MV-4-11 (cell line): Measurements from ENCODE around the gene SLC44A3.

Experiments
- DNase-seq: peaks from one replicate; lab custom pipeline; 2025; lab: John Stamatoyannopoulos, UW

Gene SLC44A3

DNA sequence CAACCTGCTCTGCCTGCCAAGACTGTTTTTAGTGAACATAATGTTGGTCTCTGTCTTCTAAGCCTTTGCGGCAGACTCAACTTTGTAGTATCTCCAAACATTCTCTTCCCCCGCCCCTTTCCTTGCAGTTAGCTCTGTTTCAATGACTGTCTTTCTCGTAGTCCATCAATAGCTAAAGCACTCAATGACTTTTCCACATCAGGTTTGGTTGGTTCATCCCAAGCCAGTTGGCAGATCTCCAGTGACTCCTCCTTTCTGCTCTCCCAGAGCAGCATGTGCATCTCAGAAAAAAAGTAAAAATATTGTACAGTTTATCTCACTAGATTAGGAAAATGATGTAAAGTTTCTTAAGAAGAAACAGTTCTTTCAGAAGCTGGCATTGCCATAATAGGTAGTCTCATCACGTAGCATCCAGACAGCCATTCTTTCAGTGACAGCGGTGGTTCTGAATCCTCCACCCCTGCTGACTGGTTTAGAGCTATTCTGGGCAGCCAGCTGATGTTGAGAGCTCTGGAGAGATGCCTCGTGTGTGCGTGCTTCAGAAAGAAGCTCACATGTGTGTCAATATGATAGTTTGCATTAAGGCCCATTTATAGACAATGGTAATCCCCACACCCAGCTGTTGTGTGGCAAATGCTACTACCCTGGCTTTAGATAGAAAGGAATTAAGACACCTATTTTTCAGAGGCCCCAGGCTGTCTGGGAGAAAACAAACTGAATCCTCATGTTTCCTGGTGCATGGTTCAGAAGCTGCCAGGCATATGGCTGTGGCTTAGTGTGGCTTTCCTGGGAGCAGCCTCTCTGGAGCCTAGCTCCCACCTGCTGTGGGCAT is 53.6 kb downstream of the SLC44A3 start:
- DNase-seq: no peak

DNA sequence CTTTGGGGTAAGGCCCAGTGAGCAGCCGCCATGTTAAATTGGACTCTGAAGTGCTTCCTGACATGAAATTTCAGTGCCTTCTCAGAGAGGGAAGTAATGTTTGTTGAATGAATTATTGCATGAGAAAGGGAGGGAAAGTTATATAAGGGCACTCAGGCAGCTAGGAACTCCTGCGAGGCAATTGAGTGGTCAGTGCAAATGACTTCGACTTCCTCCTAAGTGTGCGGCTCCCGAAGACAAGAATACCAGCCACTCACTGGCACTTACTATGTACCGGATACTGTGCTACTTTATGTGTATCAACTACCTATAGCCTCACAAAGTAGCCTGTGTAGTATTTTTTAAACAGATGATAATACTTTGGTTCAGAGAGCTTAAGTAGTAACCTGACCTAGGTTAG is 54.3 kb downstream of the SLC44A3 start:
- DNase-seq: no peak

DNA sequence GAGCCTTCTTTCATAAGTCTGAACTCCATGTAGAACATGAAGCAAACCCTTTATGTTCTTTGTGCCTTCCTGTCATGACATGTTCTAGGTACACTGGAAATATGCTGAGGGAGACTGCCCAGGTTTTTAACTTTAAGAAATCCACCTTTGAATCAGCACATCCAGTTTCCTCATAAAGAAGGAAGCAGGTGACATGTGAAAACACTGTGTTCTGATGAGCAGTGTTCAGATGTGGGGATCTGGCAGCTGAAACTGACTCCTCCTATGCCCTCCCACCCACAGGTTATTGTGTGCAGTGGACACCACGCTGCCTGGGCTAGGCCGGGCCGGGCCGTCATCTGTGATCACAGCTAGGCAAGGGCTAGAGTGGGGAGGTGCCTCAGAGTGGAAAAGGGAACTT is 55.6 kb downstream of the SLC44A3 start:
- no peak for DNase-seq

DNA sequence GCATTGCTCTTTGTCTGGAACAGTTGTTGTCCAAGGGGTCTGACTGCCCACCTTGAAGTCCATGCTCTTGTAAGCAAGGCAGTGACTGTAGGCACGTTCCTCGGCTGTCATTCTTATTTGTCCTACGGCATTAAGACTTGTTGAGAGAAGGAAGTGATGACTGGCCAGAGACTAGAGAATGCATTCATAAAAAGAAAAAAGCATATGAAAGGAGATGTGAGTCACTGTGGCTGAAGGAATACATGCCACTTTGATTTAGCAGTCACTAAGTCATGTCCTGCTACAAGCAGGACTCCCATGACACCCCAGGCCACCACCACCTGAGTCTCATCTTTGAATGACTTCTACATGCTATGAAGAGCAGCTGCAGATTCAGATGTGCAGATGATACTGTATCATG is 56.2 kb downstream of the SLC44A3 start:
- DNase-seq: peak; percentile 68

DNA sequence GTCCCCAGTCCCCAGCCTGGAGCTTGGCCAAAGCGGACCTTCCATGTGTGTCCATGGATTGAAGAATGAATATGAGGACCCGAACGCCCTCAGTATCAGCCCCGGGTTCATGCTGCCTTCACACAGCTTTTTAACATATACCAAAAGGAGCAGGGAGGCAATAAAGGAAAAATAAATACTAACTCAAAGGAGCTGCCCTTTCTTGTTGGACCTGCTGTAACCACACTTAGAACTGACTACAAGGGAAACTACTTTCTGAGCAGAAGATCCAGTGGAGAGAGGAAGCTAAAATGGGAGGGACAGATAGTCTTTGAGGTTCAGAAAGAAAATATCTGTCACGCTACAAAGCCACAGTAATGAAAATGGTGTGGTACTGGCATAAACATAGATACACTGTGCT is 58.2 kb downstream of the SLC44A3 start:
- peak; percentile 12 for DNase-seq

DNA sequence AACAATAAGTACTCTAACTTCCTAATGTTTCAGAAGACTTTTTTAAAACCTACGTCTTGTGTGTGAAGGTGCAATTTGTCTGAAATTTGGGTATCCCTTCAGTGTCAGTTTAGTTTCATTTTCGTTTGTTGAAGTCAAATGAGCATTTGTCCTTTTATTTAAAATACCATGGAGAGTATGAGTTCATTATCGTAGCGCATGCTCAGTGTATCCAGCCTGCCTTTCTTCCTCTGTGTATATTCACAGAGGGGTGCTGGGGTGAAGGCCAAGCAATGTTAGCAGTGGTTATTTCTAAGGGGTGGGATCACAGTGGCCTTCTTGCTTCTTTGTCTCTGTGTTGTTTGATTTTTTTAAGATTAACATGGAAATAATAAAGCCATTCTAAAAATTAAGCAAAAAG is 63.5 kb downstream of the SLC44A3 start:
- no peak for DNase-seq

DNA sequence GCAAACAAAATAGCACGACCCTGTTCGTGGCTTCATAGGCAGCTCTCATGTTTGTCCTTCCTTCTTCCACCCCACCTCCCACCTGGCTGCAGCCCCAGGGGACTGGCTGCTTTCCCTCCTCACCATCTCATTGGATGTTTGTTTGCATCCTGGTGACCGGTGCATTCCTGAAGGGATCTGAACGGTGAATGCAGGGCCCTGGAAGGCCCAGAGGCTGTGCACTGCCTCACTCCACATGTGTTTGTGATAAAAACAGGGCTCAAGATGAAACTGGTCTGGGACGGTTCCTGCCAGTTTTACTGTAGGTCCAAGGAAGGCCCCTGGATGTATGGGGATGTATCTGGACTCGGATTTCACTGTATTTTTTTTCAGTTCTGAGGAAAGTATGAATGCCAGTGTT is 63.9 kb downstream of the SLC44A3 start:
- DNase-seq: no peak

DNA sequence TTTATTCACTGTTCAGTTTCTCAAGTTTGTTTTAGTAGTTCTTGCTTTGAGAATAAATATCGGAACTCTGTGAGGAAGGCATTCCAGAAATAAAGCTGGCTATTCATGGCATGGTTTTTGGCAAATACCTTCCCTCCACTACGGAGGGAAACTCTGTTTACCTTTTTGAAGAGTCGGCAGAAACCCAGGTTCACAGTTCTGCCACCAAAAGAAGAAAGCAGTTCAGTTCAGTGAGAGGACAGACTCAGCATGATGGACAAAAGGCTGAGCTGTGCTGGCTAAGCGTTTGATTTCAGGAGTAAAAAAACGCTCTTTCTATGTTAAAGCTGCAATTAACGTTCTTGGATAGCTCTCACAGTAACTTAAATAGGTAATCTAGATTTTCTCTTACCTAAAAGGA is 64.3 kb downstream of the SLC44A3 start:
- no peak for DNase-seq

DNA sequence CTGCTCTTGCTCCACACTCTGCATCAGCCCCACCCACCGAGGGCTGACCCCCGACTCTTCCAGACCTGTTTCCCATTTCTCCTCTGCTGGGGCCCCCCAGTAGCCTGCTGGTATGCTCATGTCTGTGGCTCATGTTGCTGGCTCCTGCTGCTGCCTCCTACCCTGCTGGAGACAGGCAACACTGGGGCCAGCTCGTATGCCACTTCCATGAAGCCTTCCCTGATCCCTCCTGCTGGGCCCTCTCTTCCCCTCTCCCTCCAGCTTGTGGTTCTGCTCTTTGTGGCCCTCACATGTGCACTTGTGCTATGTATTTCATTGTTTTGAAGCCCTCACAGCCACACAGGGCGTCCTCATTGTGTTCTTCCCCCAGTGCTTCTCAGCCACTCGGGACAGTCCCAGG is 66.2 kb downstream of the SLC44A3 start:
- DNase-seq: no peak

DNA sequence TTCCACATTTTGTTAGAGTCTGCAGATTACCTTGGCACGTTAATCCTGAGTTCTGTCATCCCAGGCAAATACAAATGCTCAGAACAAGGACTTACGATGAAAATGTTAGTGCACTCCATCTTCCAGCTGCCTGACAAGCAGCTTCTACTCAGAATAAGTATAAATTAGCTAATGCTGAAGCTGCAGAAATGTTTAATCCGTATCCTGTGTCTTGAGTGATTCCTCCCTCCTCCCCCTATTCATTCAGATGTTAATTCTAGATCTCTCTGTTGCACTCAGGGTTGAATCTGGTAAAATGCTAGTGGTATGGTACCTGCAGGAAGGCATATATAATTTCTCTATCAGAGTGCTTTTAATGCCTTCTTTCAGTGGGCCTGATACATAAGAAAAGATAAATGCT is 66.9 kb downstream of the SLC44A3 start:
- DNase-seq: no peak

DNA sequence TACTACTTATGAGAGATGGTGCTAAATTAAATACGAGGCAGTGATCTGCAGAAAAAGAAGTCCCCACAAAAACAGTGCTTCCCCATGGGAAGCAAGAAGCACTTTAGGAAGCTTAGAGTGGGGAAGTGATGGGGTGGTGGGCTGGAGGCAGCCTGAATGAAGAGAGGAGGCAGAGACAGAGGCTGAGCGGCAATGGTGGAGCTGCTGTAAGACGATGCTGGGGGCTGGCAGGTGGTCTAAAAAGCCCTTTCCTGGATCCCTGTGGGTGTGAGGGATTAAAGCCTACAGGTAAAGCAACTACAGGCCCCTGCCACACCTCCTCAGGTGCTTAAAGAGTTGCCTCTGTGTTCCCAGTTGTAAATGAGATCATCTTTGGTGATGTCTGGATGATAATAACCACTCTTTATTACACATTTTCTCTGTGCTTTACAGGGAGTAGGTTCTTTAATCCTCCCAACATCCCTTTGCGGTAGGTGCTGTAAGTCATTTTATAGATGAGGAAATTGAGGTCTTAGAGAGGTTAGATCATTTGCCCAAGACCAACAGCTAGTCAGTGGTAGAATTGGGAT is 67.5 kb downstream of the SLC44A3 start:
- peak; percentile 31 for DNase-seq

DNA sequence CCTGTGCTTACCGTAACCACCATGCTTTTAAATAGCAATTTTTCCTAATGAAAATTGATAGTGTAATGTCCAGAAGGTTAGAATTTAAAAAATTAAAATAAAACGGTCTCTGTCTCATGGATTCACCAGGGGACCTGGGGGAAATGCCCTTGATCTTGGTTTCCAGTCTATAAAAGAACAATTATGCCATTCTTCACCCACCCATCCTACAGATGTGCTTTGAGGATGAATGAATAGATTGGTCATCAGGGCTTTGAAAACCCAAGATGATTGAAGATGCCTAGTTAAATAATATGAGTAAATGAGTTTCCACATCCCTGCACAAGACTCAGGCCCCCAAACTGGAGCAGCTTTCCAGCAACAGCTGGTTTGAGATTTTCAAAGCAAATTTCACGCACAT is 68.0 kb downstream of the SLC44A3 start:
- DNase-seq: no peak

DNA sequence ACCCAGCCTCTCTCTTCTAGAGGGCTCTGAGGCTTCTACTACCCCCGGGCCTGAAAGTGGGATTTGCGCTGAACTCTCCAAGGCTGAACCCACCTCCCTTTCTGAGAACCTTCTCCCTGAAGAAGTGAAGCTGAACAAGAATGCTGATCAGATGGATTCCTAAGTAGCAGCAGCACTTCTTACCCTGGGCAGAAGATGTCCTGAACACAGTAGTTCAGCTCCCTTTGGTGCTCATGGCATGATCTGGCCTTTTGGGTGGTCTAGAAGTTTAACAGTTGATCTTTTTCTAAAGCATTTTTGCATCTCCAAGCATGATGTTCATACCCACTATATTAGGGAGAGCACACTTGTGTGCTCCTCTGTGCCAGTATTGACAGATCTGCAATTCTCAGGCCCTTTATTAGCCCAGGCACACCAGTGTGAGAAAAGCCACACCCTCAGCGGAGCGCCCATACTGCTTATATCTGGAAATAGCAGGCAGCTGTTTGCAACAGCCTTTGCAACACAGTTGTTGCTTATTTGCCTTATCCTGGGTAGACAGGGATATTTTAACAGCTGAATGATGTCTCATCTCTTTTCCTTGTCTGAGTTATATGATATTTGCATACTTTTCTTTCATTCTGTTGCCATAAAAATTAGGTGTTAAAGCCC is 72.6 kb downstream of the SLC44A3 start:
- no peak for DNase-seq

DNA sequence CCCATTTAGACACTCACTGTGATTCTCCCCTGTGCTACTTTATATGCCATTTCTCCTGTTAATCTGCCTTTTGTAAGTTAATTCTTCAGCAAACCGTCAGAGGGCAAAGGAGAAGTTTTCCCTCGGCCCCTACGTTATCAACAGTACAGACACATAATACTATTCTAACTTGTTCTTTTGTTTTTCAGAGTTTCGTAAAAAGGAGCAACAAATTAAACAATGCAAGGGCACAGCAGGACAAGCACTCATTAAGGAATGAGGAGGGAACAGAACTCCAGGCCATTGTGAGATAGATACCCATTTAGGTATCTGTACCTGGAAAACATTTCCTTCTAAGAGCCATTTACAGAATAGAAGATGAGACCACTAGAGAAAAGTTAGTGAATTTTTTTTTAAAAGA is 74.5 kb downstream of the SLC44A3 start:
- no peak for DNase-seq

DNA sequence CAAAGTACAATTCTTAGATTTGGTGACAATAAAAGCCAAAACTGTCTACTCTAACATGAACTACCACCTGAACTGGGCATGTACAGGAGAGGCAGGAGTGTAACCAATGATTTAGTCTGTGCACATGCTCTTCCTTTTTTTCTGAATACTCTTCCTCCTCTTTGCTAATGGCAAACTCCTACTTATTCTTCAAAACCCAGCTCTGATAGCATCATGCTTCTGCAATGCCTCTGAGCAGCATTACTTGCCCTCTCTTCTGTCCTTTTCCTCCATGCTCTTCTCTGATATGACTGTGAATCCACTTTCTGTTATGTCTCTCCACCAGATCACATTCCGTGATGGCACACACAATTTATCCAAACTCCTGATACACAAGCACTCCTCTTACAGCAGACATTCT is 75.4 kb downstream of the SLC44A3 start:
- DNase-seq: no peak

DNA sequence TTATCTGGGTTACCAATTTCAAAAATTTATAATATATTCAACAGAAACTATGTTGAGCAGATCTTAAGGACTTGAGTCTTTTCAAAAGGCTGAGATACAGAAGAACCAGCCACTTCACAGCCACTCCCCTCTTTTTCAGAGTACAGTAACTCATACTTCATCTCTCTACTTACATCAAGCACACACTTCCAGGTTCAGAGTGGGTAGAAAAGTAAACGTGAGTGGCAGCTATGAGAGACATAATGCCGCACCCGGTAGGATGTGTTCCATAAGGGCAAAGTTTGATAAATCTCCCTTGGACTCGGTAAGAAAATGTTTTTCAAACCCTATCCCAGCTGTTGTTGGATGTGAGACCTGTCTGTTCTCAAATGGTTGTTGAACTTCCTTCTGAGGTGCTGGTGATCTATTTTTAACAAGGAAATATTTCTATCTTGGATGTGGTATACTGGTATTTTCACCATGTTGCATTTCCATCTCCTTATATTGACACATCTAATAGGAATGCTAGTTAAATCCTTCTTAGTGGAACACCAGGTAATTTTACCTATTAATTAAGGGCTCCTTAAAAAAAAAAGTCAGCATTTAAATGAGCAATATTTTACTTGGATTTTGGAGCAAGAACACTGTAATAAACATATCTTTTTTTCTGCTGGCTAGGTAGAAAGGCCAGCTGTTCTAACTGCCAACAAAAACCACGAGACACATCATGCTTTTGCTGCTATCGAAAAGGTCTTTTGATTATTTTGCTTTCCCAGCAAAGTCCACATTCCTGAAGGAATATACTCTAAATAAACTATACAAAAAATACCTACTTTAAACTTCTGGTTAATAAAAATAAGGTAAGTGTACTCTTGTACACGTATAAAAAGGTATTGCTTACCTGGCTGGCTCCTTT is 78.6 kb downstream of the SLC44A3 start:
- no peak for DNase-seq

DNA sequence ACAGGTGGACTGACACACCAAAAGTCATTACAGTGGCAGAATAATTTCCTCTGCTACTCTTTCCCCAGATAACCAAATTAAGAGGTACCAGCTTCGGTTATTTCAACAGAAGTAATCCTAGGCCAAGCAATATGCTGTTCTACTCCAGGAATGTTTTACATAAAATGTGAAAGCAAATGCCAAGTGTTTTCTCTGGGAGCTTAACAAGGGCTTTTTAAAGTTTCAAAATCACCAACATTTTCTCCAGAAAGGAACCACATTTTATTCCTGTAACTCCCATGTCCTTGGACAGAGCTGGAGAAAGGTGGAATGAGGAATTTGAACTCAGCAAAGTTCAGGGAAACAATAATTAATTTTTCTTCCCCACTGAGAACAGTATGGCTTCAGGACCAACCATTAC is 79.6 kb downstream of the SLC44A3 start:
- no peak for DNase-seq

DNA sequence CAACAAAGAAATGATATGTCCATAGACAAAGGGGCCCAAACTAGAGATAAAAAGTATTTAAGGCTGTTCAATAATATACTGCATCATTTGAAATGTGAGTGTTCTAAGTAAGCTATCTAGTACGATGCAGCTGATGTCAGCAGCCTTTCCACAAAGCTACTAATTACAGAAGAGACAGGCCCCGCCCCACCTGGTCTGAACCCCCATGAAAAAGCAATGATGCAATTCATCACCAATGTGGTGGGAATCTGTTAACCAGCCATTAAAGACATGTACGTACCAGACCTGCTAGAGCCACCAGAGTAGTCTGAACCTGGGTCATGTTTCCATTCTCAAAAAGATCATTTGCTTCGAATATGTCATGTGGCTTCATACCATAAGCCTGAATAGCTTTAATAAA is 81.7 kb downstream of the SLC44A3 start:
- DNase-seq: no peak

DNA sequence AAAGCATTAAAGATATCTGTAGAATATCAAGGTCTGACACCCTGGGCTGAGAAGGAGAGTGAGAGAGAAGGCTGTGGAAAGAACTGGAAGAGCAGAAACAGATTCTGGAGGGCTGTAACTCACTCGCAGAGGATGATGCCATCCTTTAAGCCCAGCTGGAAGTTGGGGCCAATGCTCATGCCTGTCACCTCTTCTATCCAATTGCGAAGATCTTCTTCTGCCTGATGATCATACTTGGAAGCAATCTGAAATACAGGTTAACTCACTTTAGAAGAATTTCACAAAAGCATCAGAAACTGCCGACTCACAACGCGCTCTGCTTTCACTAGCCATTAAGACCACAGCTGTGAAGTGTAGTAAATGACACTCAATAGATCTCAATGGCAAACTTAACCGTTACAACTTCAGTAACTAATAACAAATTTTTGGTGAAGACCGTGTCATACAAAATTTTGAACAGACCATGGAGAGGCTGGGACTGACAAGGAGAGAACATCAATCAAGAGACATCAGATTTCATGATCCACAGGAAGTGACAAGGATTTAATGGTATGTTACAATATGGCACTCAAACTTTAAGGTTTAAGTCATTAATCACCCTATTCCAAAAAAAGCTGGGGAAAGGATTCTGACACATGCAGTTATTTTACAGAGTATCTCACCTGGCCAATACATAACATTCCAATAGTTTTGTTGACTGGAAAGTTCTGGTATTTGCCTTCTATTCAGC is 83.3 kb downstream of the SLC44A3 start:
- no peak for DNase-seq

DNA sequence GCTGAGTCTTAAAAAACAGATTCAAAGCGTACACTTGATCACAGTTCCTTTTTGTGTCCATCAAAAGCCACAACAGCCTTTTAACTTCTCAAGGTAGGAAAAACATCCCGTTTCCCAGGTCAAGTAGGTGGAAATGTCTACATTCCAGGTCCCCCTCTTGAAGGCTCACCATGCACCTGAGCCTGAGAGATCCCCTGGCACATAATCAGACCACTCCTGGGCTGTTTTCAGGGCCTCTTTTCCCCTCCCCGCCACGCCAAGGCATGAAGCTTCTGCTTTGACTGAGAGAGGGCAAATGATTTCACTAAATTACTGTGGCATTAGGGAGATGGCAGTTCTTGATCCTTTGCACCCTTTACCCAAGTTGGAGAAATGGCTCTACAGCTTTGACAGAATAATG is 85.0 kb downstream of the SLC44A3 start:
- DNase-seq: no peak

DNA sequence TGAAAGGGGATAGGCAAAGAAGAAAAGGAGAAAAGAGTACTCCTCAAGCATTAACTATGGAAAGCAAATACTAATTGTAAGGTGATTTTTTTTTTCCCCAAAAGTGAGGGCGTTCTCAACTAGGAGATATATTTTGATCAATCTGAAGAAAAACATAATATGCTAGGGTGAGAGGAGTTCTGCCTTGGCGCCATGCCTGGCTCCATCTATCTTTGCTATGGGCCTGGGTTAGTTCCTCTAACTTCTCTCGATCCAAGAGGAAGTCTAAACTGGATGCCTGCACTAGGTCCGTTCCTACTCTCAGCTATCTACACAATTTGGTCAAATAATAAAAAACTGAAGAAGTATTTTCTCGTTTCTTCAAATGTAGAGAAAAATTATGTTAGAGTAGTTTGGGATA is 86.2 kb downstream of the SLC44A3 start:
- DNase-seq: no peak

DNA sequence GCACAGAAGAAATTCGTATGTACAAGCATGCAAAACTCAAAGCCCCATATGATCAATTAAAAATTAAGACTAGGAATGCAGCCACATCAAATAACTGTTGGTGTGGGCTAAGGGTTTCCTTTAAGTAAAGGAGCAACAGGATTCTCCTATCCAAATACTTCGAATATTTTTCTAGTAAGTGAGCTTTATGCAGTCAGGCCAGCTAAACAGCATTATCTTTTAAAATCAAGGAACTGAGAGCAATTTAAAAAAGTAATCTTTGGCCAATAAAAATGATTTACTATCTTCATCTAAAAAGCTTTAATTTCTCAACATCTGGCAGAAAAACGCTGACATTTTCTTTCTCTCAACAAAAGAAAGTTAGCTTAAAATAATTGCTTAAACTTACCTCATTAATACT is 87.0 kb downstream of the SLC44A3 start:
- DNase-seq: no peak
